ENCODE measurements around the gene HHATL.

- no peak for TF ChIP-seq CTCF (conservative IDR thresholded peaks at IDR 0.05)
- no peak for TF ChIP-seq ZFX (IDR thresholded peaks at IDR 0.05)
Measured at GRCh38 chr3:42666577-42666998, 36.0 kb downstream of the HHATL start.
